ENCODE results near the gene PTGIS.

Gene PTGIS

GRCh38 chr20:49578436-49578835 is 10.5 kb upstream of the PTGIS start:
- DNase-seq = peak; percentile 30

GRCh38 chr20:49575551-49576060 is 7.7 kb upstream of the PTGIS start:
- peak; percentile 38 for DNase-seq

GRCh38 chr20:49573900-49574416 is 6.0 kb upstream of the PTGIS start:
- DNase-seq = peak; percentile 49

GRCh38 chr20:49572857-49573256 is 4.9 kb upstream of the PTGIS start:
- DNase-seq = peak; percentile 42

GRCh38 chr20:49571553-49571835 is 3.6 kb upstream of the PTGIS start:
- no peak for DNase-seq

- DNase-seq = peak; percentile 37
Observed at GRCh38 chr20:49570828-49571552, 3.1 kb upstream of the PTGIS start.

- no peak for DNase-seq
Observed at GRCh38 chr20:49570161-49570827, 2.4 kb upstream of the PTGIS start.

- peak; percentile 48 for DNase-seq
Observed at GRCh38 chr20:49569411-49570115, 1.6 kb upstream of the PTGIS start.

- peak; percentile 46 for DNase-seq
Observed at GRCh38 chr20:49568278-49569151, 578 bp upstream of the PTGIS start.

GRCh38 chr20:49566401-49567364 is 1.3 kb downstream of the PTGIS start:
- no peak for DNase-seq

GRCh38 chr20:49564991-49565390 is 2.9 kb downstream of the PTGIS start:
- DNase-seq = peak; percentile 23

- peak; percentile 29 for DNase-seq
Observed at GRCh38 chr20:49563015-49563980, 4.6 kb downstream of the PTGIS start.

- peak; percentile 37 for DNase-seq
Observed at GRCh38 chr20:49562311-49563014, 5.5 kb downstream of the PTGIS start.

GRCh38 chr20:49561806-49562205 is 6.1 kb downstream of the PTGIS start:
- DNase-seq = no peak

- peak; percentile 38 for DNase-seq
Observed at GRCh38 chr20:49561256-49561655, 6.7 kb downstream of the PTGIS start.

- no peak for DNase-seq
Observed at GRCh38 chr20:49560646-49561045, 7.3 kb downstream of the PTGIS start.

GRCh38 chr20:49560186-49560585 is 7.8 kb downstream of the PTGIS start:
- peak; percentile 12 for DNase-seq

GRCh38 chr20:49559411-49560081 is 8.4 kb downstream of the PTGIS start:
- no peak for DNase-seq

GRCh38 chr20:49558826-49559225 is 9.1 kb downstream of the PTGIS start:
- no peak for DNase-seq
